Embryonic facial prominence (tissue), 1 donor: Measurements from ENCODE around the gene RIF1.

ENCODE experiments used
- DNase-seq: peaks from one replicate; pipeline ENCODE4 v3.0.0-alpha.2; 2016; ENCODE audit errors: extremely low spot score

The RIF1 gene

GRCh38 chr2:151422917-151423439 lies 13.3 kb downstream of the RIF1 start:
- no peak for DNase-seq

DNA sequence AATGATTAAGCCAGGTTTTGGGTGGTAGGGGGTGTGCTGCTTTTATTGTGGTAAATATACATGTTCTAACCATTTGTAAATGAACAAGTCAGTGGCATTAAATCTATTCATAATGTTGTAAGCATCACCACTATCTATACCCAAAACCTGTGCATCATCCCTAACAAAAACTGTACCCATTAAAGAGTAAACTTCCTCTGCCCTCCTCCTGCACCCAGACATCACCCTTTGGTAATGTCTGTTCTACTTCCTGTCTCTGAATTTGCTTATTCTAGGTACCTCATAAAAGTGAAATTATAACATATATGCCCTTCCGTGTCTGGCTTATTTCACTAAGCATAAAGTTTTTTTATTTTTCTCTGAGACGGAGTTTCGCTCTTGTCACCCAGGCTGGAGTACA lies 14.1 kb downstream of the RIF1 start:
- DNase-seq: no peak

DNA sequence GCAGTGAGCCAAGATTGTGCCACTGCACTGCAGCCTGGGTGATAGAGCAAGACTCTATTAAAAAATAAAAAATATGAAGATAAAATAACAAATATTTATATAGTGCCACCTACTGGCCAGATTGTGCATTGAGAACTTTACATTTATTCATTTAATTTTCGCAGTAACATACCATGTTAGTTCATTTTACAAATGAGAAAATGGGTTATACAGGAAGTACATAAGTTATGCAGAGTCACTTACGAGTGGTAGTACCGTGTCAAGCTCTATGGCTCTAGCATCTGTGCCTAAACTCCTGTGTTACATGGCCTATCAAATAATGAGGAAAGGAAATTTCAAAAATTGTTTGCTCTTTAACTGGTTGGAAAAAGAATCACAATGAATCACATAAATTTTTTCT lies 27.9 kb downstream of the RIF1 start:
- DNase-seq: no peak

GRCh38 chr2:151438506-151438905 lies 28.8 kb downstream of the RIF1 start:
- DNase-seq: no peak

- DNase-seq: no peak
Observed at GRCh38 chr2:151439127-151439526, 29.4 kb downstream of the RIF1 start.

DNA sequence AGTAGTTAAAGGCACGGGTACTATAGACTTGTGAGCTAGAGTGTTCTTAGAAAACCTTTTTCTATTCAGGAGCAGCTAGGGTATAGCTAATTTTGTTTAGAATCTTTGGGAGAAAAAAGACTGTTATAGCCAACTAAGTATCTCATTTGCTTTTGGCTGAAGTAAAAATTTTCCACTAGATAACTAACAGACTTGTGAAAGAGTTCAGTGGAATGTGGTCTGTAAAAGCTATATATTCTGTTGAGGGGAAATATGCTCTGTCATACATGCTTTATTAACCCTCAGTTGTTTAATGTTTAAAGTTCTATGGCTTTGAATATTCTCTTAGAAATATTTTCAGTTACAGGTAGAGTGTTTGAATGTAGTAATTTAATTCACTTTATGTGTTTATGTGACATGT lies 49.7 kb downstream of the RIF1 start:
- no peak for DNase-seq

GRCh38 chr2:151465771-151466170 lies 56.1 kb downstream of the RIF1 start:
- DNase-seq: no peak

DNA sequence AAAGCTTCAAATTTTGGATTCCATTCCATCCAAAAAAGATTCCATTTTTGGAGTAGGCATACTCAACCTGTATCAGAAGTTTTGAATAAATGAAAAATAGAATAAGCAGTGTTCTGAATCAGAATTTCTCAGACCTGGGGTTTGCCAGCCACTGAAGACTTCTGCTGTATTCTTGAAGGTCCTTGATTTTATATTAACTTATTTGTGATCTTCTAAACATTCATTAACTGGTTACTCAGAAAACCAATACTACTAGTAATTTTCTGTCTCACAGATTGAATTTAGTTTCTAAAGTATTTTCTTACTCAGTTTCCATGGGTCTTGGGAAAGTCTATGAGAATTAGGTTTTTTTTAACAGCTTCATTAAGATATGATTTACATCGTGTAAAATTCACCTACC lies 60.9 kb downstream of the RIF1 start:
- no peak for DNase-seq

DNA sequence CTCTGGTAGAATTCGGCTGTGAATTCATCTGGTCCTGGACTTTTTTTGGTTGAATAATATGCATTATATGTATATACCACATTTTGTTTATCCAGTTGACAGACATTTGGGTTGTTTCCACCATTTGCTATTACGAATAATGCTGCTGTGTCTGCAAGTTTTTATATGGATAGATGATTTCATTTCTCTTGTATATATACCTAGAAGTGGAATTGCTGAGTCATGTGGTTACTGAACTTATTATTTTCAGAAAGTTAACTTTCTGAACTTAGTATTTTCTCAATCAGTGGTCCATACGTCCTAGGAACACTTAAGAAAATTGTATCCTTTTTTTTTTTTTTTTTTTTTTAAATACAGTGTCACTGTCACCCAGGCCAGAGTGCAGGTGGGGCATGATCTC lies 63.3 kb downstream of the RIF1 start:
- no peak for DNase-seq

- no peak for DNase-seq
Observed at GRCh38 chr2:151475071-151475470, 65.4 kb downstream of the RIF1 start.

DNA sequence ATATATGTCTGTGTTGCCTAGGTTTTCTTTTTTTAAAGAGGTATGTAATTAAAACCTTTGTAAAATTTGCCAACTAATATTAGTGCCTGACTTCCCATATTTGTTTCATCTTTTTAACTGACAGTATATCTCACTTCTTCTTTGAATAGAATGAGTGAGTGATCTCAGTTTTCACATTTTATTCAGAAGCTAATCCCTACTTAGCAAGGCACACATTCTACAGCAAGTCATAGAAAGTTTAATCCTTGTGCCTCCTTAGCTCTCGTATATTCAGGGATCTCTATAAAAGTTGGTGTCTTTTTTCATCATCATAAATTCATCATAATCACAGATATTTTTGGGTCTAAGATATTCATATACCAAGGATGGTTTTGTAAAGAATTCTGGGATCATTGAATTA lies 66.6 kb downstream of the RIF1 start:
- no peak for DNase-seq

GRCh38 chr2:151478011-151478410 lies 68.3 kb downstream of the RIF1 start:
- DNase-seq: no peak

DNA sequence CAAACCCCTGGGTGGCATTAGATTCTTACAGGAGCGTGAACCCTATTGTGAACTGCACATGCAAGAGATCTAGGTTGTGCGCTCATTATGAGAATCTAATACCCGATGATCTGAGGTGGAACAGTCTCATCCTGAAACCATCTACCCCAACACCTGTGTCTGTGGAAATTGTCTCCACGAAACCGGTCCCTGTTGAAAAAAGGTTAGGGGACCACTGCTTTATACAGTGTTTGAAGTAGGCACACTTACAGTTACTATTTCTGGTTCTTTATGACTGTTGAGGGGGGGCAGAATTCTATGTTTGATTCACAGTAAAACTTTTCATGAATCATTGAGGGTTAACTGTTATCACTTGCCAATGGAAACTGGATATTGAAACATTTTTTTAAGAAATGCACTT lies 72.0 kb downstream of the RIF1 start:
- no peak for DNase-seq

DNA sequence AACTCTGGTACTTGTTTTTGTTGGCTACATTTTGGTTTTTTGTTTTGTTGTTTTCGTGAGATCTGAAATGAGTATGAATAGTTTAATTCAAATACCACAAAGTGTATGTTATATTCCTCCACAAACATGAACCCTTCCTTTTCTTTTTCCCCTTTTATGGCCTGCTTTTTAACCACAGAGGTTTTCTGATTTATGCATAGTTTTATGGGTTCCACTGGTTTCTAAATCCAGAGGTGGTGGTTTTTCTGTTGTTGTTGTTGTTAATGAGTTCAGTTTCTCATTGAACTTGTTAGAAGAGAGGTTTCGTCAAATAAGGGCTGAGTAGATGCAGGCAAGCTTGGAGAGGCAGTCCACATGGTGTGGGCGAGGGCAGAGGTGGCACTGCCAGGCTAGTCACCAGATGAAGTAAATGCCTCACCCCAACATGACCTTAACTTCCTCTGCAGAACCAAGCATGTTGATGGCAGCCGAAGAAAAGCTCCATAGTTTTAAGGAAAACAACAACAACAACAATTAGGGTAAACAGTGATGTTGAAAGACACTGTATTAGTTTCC lies 72.5 kb downstream of the RIF1 start:
- no peak for DNase-seq

DNA sequence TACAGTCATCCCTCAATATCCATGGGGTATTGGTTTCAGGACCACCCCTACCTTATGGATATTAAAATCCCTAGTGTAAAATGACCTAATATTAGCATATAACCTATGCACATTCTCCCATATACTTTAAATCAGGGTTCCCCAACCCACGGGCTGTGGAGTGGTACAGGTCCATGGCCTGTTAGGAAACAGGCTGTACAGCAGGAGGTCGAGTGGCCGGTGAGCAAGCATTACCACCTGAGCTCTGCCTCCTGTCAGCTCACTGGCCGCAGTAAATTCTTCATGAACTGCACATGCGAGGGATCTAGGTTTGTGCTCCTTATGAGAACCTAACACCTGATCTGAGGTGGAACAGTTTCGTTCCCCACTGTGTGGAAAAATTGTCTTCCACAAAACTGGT lies 73.8 kb downstream of the RIF1 start:
- no peak for DNase-seq

DNA sequence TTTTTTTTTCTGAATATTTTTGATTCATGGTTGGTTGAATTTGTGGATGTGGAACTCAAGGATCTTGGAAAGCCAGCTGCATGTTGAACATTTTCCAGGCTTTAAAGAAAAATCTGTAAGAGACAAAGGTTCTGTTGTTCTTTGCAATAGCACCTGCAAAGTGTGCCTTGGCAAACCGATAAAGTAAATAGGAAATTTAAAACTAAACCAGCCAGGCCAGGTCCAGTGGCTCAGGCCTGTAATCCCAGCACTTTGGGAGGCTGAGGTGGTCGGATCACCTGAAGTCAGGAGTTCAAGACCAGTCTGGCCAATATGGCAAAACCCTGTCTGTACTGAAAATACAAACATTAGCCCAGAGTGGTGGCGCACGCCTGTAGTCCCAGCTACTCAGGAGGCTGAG lies 74.4 kb downstream of the RIF1 start:
- no peak for DNase-seq

- DNase-seq: no peak
Observed at GRCh38 chr2:151486053-151486452, 76.4 kb downstream of the RIF1 start.

DNA sequence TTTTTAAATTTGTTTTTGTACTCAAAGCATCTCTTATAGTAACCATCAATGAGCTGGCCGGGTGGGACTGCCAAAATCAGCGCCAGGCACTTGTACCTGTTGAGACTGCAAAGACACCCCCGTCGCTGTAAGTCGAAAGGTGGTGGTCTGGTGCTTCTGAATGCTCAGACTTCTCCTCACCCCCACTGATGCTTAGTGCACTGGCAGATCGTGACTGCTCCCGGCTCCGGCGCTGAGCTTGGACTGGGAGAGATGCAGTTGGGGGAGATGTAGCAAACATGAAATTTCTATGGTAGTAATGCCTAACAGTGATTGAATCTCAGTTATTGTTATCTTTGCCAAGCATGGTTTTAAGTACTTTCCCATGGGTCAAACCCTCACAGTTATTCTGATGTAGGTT lies 80.6 kb downstream of the RIF1 start:
- DNase-seq: no peak

GRCh38 chr2:151491496-151491895 lies 81.8 kb downstream of the RIF1 start:
- DNase-seq: no peak

GRCh38 chr2:151498178-151498577 lies 88.5 kb downstream of the RIF1 start:
- DNase-seq: no peak

- no peak for DNase-seq
Observed at GRCh38 chr2:151506170-151506569, 96.5 kb downstream of the RIF1 start.

GRCh38 chr2:151508519-151508918 lies 98.8 kb downstream of the RIF1 start:
- no peak for DNase-seq

GRCh38 chr2:151518802-151519201 lies 109.1 kb downstream of the RIF1 start:
- DNase-seq: no peak

GRCh38 chr2:151520976-151521375 lies 111.3 kb downstream of the RIF1 start:
- no peak for DNase-seq
